Activated naive CD4-positive, alpha-beta T cell (primary cell): Measurements from ENCODE around the gene RETREG3.
"Not testable (repeated sequence)": the region's sequence is repeated elsewhere in the genome, so short reads cannot be mapped to it uniquely, and the experiment has no call there.

Source experiments
- DNase-seq, 4 experiments: peaks; one replicate each; lab custom pipeline; 2025; lab: John Stamatoyannopoulos, UW

Gene RETREG3

DNA sequence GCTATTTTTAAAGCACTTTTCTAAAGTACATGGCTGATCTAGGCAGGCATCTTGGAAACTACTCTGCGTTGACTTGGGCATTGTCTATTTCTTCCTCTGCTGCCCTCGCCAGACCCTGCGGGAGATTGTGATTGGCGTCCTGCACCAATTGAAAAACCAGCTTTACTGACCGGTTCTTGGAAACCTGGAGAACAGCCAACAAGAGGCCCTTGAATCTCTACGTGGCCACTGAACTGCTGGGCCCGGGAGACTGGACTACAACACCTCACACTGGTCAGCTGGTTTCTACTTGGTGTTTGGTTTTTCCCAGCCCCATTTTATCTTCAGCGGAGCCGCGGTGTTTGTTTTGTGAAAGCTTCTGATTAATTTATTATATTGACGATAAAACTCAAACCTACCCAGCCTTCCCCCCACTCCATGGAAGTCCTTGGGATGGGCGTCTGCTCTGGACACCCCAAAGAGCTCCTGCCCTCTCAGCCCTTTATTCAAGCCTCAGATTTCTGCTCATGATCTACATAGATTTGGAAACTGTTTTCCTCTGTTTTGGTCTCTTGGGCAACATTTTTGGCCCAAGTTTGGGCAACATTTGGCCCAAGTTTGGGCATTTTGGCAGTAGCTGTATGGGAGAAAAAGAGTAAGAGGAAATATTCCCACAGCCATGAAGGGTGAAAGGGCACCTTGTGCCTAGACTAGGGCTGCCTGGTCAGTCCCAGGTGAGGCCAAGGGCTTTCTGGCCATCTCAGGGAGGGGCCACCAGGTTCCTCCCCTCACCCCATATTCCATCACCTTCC is 37.5 kb downstream of the RETREG3 start:
- DNase-seq = no peak

DNA sequence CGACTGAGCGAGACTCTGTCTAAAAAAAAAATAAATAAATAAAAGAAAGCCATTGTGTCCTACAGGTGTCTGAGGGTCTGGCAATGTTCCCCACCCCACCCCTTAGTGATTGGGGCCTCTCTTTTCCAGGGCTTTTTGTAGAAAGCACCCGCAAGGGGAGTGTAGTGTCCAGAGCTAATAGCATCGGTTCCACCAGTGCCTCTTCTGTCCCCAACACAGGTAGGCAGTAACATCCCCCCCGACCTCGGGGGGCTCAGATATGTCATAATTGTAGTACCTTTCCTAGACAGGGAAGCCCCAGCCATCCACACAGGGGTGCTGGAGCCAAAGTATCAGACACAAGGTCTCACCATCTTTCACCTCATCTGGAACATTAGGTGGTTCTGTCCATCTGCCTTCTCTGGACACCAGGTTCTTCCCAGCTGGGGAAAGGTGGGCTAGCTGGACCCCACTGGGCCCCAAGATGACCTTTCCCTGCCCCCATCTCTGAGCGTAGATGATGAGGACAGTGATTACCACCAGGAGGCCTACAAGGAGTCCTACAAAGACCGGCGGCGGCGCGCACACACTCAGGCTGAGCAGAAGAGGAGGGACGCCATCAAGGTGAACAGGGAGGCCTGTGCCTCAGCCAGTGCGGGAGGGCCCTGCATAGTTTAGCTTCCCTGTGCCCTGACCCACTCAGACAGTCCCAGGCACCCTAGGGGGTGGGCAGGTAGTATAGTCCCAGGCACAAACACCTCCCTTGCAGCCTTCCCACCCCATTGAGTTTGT is 40.6 kb downstream of the RETREG3 start:
- DNase-seq = no peak

DNA sequence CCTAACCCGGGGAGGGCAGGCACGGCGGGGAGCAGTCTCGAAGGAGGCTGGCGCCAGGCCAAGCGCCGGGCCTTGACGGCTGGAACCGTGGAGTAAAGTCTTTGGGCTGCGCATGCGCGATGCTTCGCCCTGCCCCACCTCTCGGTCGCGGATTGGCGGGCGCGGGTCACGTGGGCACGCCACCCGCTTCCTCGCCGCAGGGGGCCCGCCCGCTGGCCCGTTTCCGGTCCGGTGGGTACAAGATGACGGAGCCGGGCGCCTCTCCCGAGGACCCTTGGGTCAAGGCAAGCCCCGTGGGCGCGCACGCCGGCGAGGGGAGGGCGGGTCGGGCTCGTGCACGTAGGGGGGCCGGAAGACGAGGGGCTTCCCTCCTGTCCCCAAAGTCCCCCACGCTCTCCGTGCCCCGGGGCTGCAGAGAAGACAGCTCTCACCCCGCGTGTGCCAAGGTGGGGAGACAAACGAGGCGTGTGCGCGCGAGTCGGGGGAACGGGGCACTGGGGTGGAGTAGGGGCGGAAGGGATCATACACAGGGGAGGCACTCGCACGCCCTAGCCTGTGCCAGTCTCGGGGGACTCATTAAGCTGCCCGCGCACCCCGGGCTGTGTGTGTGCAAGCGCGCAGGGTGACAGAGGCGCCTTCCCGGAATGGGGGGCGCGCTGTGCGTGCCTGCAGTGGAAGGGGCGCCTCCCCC is 42.1 kb downstream of the RETREG3 start, which contains the start of gene MLX:
MLX (plus strand) TSS at position 218 of the 691 bp plus-strand sequence; CDS start at position 243, 25 bp downstream.
- peak; percentile 72 to 89 (median 80) for DNase-seq

DNA sequence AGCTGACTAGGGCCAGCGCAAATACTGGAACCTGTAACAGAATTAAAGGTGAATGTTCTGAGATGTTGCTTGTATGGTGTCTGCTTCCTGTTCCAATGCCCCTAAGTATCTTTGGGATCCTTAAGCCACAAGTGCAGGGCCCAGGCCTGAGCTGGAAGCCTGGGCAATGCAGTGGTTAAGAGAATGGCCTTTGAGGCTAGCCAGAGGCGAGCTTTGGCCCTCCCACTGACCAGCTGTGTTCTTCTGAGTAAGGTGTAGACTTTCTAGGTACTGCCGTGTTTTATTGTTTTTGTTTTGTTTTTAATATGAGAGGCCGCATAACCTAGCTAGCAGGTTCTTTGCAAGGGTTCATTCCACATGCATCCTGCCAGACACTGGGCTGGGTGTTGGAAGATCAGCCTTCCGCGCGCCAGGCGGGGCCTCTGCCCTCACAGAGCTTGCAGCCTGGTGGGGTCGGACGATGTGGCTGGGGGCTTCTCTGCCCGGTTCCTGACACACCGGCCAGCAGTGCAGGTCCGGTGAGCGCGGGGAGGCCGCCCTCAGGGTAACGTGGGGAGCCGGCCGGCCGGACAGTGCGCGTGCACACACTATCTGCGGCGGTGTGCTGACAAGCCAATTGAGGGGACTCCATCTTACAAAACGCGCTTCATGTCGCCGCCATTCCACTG is 42.8 kb downstream of the RETREG3 start:
- DNase-seq = no peak

DNA sequence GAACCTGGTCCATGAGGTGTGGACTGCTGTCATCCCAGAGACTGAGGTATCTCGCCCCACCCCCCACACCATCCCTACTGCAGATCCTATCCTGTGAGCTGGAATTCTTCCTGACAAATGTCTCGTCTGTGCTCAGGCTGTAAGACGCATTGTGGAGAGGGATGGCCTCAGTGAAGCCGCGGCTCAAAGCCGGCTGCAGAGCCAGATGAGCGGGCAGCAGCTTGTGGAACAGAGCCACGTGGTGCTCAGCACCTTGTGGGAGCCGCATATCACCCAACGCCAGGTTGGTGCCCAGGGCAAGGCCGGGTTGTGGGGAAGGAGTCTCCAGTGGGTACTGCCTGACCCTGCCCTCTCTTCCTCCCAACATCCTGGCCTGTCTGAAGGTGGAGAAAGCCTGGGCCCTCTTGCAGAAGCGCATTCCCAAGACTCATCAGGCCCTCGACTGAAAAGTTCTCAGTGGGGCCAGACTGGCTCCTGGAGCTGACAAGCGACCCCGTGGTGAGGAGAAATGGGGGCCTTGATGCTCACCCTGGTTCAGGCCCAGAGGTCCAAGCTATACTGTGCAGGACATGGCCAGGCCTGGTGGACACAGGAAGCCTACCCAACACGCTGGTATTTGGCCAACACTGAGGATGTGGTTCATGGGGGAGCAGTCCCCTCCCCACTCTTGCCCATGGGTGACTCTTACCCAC is 43.5 kb downstream of the RETREG3 start:
- no peak for DNase-seq

DNA sequence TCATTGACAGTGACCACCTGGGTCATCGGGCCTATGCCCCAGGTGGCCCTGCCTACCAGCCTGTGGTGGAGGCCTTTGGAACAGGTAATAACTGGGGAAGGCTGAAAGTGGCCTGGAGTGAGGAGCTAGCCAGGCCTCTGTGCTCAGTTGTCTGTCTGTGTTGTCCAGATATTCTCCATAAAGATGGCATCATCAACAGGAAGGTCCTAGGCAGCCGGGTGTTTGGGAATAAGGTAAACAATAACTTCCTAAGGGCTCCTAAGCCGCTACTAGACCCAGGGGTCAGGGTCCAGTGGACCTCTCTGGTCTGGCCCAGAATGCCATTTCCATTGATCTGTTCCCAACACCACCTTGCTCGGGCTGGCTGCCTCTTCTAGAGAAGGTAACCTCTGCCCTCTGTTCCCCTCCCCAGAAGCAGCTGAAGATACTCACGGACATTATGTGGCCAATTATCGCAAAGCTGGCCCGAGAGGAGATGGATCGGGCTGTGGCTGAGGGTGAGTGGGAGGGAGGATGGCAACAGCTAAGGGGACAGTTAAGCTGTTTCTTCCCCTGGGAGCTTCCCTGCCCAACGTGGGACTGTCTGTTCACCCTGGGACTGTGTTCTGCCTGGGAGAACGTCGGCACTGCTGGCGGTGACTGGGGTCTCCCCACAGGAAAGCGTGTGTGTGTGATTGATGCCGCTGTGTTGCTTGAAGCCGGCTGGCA is 44.2 kb downstream of the RETREG3 start:
- no peak for DNase-seq

DNA sequence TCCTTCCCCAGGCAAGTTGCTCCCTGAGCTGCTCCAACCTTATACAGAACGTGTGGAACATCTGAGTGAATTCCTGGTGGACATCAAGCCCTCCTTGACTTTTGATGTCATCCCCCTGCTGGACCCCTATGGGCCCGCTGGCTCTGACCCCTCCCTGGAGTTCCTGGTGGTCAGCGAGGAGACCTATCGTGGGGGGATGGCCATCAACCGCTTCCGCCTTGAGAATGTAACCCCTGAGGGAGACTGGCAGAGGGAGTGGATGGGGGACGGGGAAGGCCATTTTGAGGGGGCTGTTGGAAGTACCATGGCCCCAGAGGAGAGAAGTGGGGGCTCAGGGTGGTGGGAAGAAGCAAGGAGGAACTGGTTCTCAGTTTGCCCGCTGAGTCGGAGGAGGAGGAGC is 45.2 kb downstream of the RETREG3 start:
- no peak for DNase-seq

DNA sequence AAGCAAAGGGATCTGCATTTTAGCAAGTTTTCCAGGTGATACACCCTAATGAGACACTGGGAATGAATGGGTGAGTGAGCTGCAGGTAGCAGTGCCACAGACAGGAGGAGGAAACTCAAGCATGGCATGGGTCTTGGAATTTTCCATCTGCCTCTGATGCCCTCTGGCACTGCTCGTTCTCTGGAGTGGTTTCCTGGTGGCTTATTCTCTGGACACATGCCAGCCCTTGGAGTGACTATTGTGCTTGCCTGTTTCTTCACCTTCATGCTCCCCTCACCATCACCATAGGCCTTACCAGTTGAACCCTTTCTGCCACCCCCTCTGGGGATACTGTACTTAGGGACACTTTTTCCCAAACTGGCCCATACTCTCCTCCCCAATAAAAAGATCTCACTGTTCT is 45.6 kb downstream of the RETREG3 start:
- no peak for DNase-seq

DNA sequence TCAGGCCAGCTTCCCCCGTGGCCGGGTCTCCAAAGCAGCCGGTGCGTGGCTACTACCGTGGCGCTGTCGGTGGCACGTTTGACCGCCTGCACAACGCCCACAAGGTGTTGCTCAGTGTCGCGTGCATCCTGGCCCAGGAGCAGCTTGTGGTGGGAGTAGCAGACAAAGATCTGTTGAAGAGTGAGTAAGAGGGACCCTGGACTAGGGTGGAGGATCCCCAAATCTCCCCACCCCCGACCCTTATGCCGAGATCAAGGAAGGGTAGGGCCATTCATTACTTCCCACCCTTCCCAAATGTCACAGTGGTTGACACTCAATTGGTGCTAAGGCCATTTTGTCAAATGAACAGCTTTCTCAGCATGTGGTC is 46.0 kb downstream of the RETREG3 start:
- DNase-seq = no peak

DNA sequence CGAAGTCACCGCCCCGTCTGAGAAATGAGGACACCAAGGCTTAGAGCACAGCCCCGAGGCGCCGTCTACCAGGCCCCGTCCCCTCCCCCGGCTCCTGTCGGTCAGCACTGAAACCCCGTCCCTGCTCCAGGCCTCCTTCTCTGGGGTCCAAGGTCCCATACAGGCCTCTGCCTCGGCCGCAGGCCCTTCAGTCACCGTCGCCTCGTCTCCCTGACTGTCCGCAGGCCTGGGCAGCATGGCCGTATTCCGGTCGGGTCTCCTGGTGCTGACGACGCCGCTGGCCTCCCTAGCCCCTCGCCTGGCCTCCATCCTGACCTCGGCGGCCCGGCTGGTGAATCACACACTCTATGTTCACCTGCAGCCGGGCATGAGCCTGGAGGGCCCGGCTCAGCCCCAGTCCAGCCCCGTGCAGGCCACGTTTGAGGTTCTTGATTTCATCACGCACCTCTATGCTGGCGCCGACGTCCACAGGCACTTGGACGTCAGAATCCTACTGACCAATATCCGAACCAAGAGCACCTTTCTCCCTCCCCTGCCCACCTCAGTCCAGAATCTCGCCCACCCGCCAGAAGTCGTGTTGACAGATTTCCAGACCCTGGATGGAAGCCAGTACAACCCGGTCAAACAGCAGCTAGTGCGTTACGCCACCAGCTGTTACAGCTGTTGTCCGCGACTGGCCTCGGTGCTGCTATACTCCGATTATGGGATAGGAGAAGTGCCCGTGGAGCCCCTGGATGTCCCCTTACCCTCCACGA is 46.6 kb downstream of the RETREG3 start:
- DNase-seq = no peak

DNA sequence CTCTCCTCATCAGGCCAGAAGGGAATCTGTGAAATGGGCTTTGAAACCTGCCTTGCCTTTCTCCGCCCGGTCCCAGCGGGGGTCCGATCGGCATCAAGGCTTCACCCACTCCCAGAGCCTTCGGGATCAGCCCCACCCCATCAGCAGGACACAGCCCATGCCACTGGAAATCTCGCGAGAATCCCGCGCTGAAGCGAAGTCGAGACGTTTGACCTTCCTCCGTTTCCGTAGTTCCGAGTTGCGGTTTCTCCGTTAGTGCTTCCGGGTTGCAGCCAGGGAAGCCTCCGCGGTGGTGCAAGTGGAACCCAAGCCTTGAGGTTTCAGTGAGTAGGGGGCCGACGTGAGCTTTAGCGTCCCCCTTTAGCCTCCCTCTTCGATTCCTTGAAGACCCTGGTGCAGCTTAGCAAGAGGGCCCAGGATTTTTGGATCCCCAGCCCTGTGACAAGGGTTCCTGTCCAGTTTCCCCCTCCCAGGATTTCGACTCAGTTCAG is 47.2 kb downstream of the RETREG3 start, which contains the start of gene COASY:
COASY (plus strand) TSS at position 252 of the 491 bp plus-strand sequence. CDS start 475 bp downstream, outside the sequence.
- DNase-seq = peak; percentile 61 to 81 (median 79)

DNA sequence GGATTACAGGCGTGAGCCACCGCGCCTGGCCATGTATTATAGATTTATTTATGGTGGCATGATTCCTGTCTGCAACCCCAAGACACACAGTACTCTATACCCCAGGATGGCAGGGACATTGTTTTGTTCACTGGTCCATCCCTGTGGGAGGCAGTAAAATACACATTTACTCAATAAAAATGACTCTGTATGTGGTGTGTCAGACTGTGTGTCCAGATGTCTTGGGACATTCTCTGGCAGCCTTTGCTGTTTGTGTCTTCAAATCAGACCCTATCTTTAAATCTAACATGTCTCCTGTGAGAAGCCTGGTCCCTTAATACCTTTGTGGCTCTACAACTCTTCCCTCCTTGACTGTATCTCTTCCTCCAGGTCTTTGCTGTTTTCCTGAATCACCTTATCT is 48.9 kb downstream of the RETREG3 start:
- DNase-seq = no peak

DNA sequence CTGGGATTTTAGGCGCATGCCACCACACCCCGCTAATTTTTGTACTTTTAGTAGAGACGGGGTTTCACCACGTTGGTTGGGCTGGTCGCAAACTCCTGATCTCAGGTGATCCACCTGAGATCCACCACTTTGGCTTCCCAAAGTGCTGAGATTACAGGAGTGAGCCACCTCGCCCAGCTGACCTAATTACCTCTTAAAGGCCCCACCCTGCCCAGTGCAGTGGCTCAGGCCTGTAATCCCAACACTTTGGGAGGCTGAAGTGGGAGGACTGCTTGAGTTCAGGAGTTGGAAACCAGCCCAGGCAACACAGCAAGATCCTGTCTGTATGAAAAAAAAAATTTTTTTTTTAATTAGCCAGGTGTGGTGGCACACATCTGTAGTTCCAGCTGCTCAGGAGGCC is 50.1 kb downstream of the RETREG3 start:
- DNase-seq = no peak

DNA sequence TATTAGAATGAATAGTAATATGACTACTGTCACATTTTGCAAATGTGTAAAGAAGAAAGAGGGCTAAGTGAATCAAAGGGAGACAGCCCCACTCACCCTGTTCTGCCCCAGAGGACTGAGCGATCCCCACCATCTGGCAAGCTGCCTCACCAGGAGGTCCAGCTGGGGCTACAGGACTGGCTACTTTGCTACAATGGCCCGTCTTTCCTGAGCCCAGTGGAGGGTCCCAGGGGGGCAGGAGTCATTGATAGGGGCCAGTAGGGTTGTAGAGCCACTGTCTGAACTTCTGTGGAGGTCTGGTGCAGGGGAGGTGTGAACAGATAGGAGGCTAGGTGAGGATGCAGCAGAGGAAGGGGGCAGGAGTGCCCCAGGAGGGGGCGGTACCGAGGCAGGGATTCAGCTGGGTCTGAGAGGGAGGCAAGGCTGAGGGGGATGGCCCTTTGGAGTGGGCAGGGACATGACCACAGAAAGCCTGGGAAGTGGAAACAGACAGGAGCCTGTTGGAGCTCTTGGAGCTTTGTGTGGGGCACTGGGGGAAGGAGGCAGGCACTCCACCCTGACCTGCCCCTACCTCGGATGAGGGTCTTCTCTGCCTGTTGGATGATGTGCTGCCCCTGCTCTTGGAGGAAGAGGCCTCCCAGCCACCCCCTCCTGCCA is 53.1 kb downstream of the RETREG3 start:
- not testable (repeated sequence) for DNase-seq

DNA sequence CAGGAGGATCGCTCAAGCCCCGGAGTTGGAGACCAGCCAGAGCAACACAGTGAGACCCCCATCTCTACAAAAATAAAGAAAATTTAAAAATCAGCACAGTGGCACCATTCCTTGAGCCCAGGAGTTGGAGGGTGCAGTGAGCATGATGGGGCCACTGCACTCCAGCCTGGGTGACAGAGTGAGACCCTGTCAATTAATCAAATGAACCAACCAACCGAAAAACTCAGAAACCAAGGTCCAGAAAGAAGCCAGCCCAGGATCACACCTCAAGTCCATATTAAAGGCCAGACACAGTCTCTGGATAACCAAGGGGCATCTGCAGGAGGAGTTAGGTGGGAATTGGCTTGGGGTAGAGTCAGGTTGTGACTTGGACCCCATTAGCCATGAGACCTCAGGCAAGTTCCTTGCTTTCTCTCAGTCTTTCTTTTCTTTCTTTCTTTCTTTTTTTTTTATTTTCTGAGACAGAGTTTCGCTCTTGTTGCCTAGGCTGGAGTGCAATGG is 54.0 kb downstream of the RETREG3 start:
- no peak for DNase-seq

DNA sequence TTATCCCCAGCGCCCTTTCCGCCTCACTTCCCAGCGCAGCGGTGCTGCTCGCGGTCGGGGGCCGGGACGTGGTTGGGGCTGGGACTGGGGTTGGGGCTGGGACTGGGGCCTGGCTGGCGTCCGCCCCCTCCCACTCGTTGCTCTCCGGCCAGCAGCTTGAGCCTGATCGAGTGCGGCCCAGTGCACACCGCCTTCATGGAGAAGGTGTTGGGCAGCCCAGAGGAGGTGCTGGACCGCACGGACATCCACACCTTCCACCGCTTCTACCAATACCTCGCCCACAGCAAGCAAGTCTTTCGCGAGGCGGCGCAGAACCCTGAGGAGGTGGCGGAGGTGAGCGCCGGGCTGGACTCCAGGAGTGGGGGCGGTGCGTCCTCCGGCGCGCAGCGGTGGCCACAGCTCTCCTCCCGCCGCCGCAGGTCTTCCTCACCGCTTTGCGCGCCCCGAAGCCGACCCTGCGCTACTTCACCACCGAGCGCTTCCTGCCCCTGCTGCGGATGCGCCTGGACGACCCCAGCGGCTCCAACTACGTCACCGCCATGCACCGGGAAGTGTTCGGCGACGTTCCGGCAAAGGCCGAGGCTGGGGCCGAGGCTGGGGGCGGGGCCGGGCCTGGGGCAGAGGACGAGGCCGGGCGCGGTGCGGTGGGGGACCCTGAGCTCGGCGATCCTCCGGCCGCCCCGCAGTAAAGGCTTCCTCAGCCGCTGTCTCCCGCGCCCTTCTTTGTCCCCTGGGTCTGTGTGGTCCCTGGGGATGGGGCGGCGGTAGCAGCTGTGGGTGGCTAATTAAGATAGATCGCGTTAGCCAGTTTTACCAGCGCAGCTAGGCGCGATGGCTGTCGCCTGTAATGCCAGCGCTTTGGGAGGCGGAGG is 54.7 kb downstream of the RETREG3 start:
- peak in 3 of 4 experiments; percentile 21 to 58 (median 42) for DNase-seq

DNA sequence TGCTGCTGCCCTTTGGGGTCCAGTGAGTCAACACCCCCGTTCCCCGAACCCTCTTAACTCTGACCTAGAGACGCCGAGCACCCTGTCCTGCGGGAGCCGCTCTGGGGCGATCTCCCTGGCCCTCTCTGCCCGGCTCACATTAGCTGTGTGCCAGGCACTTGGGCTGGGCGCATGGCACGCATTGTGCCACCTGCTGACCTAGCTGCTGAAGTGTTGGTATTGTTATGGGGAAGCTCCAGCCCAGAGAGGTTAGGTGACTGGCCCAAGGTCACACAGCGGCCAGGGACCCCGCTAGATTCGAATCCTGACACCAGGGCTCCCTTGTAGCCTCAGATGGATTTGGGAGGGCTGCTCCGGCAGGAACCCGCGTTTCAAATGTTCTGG is 55.3 kb downstream of the RETREG3 start:
- no peak for DNase-seq
